Measurements from ENCODE around the gene TJP2. TPM values are rescaled to one million over a fixed set of nuclear protein-coding genes. Genes with fewer than 3 reads are reported as not detected.
A peak's percentile ranks its signal among the peaks of the same experiment; 100 is the strongest.

The TJP2 gene
- total RNA-seq, 1 donor from 2014 or later: 39.6 TPM

GRCh38 chr9:69131682-69132081 is 42.4 kb upstream of the TJP2 start:
- no peaks in the 10 kb centered on the region for H3K27me3 Mint-ChIP-seq (ENCODE audit: low read depth, unreplicated experiment)
- no peak overlapping the region for H3K4me3 ChIP-seq (ENCODE audit: insufficient read depth, low read depth, low read length)
- no peaks in the 10 kb centered on the region for H3K27me3 ChIP-seq (ENCODE audit: insufficient read depth, low read length)
- no peaks in the 10 kb centered on the region for H4K20me1 ChIP-seq (ENCODE audit: insufficient read depth, low read length)
- H3K79me2 ChIP-seq (ENCODE audit: insufficient read depth, low read length): no peaks in the 10 kb centered on the region
- no peak overlapping the region for H3K27ac ChIP-seq (ENCODE audit: low read depth, low read length)
- no peak overlapping the region for H3K4me3 Mint-ChIP-seq (ENCODE audit: unreplicated experiment)
- no peak overlapping the region for H3K9ac ChIP-seq (ENCODE audit: low read length)
- peaks cover 2% of the 10 kb centered on the region for H3K9me3 Mint-ChIP-seq (ENCODE audit: unreplicated experiment)
- peaks cover 19% of the 10 kb centered on the region for H3K4me1 ChIP-seq (ENCODE audit: insufficient read depth, low read length)
- peak overlapping the region; percentile 29 for H3K27ac Mint-ChIP-seq (ENCODE audit: unreplicated experiment)
- H3K4me1 Mint-ChIP-seq (ENCODE audit: low read depth, unreplicated experiment): peaks cover 27% of the 10 kb centered on the region
- no peaks in the 10 kb centered on the region for H3K9me3 ChIP-seq (ENCODE audit: insufficient read depth, low read depth, low read length)
- H3K36me3 Mint-ChIP-seq (ENCODE audit: low read depth, unreplicated experiment): peaks cover 4% of the 10 kb centered on the region
- FAIRE-seq (peak; percentile 84), DNase-seq (ENCODE audit: low read depth) (peak; percentile 98)
- no peak overlapping the region for H2AFZ ChIP-seq (ENCODE audit: low read depth, low read length)
- H3K36me3 ChIP-seq (ENCODE audit: insufficient read depth, low read length): no peaks in the 10 kb centered on the region
- H3K4me2 ChIP-seq (ENCODE audit: low read length): peak overlapping the region; percentile 51
- no peak for TF ChIP-seq CTCF (IDR thresholded peaks at IDR 0.05; ENCODE audit: insufficient read depth, low read depth, low read length)
- TF ChIP-seq EZH2 (IDR thresholded peaks at IDR 0.05; ENCODE audit: insufficient read depth, low read length): no peak

GRCh38 chr9:69132361-69132760 is 41.7 kb upstream of the TJP2 start:
- peaks cover 2% of the 10 kb centered on the region for H3K9me3 Mint-ChIP-seq (ENCODE audit: unreplicated experiment)
- Histone ChIP-seq H3K9ac (ENCODE audit: low read length) (no peak overlapping the region), H2AFZ (ENCODE audit: low read depth, low read length) (no peak overlapping the region), H3K36me3 (ENCODE audit: insufficient read depth, low read length) (no peaks in the 10 kb centered on the region), H3K4me1 (ENCODE audit: insufficient read depth, low read length) (peaks cover 19% of the 10 kb centered on the region), H4K20me1 (ENCODE audit: insufficient read depth, low read length) (no peaks in the 10 kb centered on the region), H3K27me3 (ENCODE audit: insufficient read depth, low read length) (no peaks in the 10 kb centered on the region), H3K4me2 (ENCODE audit: low read length) (peak overlapping the region; percentile 51), H3K27ac (ENCODE audit: low read depth, low read length) (no peak overlapping the region), H3K9me3 (ENCODE audit: insufficient read depth, low read depth, low read length) (no peaks in the 10 kb centered on the region), H3K79me2 (ENCODE audit: insufficient read depth, low read length) (no peaks in the 10 kb centered on the region), H3K4me3 (ENCODE audit: insufficient read depth, low read depth, low read length) (no peak overlapping the region)
- H3K4me3 Mint-ChIP-seq (ENCODE audit: unreplicated experiment): no peak overlapping the region
- H3K4me1 Mint-ChIP-seq (ENCODE audit: low read depth, unreplicated experiment): peaks cover 27% of the 10 kb centered on the region
- peaks cover 2% of the 10 kb centered on the region for H3K27me3 Mint-ChIP-seq (ENCODE audit: low read depth, unreplicated experiment)
- no peak overlapping the region for H3K27ac Mint-ChIP-seq (ENCODE audit: unreplicated experiment)
- peaks cover 4% of the 10 kb centered on the region for H3K36me3 Mint-ChIP-seq (ENCODE audit: low read depth, unreplicated experiment)
- no peak for FAIRE-seq
- no peak for DNase-seq (ENCODE audit: low read depth)
- TF ChIP-seq EZH2 (IDR thresholded peaks at IDR 0.05; ENCODE audit: insufficient read depth, low read length) (no peak), CTCF (IDR thresholded peaks at IDR 0.05; ENCODE audit: insufficient read depth, low read depth, low read length) (no peak)

- H3K36me3 Mint-ChIP-seq (ENCODE audit: low read depth, unreplicated experiment): peaks cover 11% of the 10 kb centered on the region
- Histone ChIP-seq H3K9me3 (ENCODE audit: insufficient read depth, low read depth, low read length) (no peaks in the 10 kb centered on the region), H3K4me3 (ENCODE audit: insufficient read depth, low read depth, low read length) (no peak overlapping the region), H3K27me3 (ENCODE audit: insufficient read depth, low read length) (no peaks in the 10 kb centered on the region), H2AFZ (ENCODE audit: low read depth, low read length) (no peak overlapping the region), H3K4me2 (ENCODE audit: low read length) (no peak overlapping the region), H3K27ac (ENCODE audit: low read depth, low read length) (no peak overlapping the region), H3K79me2 (ENCODE audit: insufficient read depth, low read length) (no peaks in the 10 kb centered on the region), H3K4me1 (ENCODE audit: insufficient read depth, low read length) (peaks cover 19% of the 10 kb centered on the region), H3K36me3 (ENCODE audit: insufficient read depth, low read length) (no peaks in the 10 kb centered on the region), H3K9ac (ENCODE audit: low read length) (no peak overlapping the region), H4K20me1 (ENCODE audit: insufficient read depth, low read length) (no peaks in the 10 kb centered on the region)
- no peak overlapping the region for H3K4me3 Mint-ChIP-seq (ENCODE audit: unreplicated experiment)
- TF ChIP-seq EZH2 (IDR thresholded peaks at IDR 0.05; ENCODE audit: insufficient read depth, low read length) (no peak), CTCF (IDR thresholded peaks at IDR 0.05; ENCODE audit: insufficient read depth, low read depth, low read length) (no peak)
- FAIRE-seq (no peak), DNase-seq (ENCODE audit: low read depth) (no peak)
- H3K27me3 Mint-ChIP-seq (ENCODE audit: low read depth, unreplicated experiment): peaks cover 2% of the 10 kb centered on the region
- H3K4me1 Mint-ChIP-seq (ENCODE audit: low read depth, unreplicated experiment): peaks cover 27% of the 10 kb centered on the region
- peaks cover 2% of the 10 kb centered on the region for H3K9me3 Mint-ChIP-seq (ENCODE audit: unreplicated experiment)
- no peak overlapping the region for H3K27ac Mint-ChIP-seq (ENCODE audit: unreplicated experiment)
These were observed 39.7 kb upstream of the TJP2 start for GRCh38 chr9:69134412-69134811.
